DOHH2 (cell line): Measurements from ENCODE around the gene CBFA2T3.

Experiments
- H3F3A ChIP-seq: fragments of 200-600 bp; sonication (generic), shearing (Covaris generic); 2 replicates; pipeline ENCODE4 v1.6.0; 2016; ENCODE audit warnings: antibody characterized with exemption, mild to moderate bottlenecking; ENCODE audit not compliant: control insufficient read depth, insufficient read depth
- H3K27ac ChIP-seq: fragments of 200-600 bp; sonication (generic); 2 replicates; pipeline ENCODE4 v1.5.1; 2014; ENCODE audit warnings: low read depth, mild to moderate bottlenecking, low read length, moderate library complexity
- H3K27me3 ChIP-seq: fragments of 200-600 bp; sonication (generic); 2 replicates; pipeline ENCODE4 v1.6.1; 2014; ENCODE audit warnings: mild to moderate bottlenecking, low read length, mixed read lengths; ENCODE audit not compliant: control insufficient read depth
- H3K36me3 ChIP-seq: fragments of 200-600 bp; sonication (generic); 2 replicates; pipeline ENCODE4 v1.6.1; 2014; ENCODE audit warnings: mild to moderate bottlenecking, low read length, moderate library complexity, mixed read lengths; ENCODE audit not compliant: control insufficient read depth
- H3K4me1 ChIP-seq: fragments of 200-600 bp; sonication (generic); 2 replicates; pipeline ENCODE4 v1.6.1; 2014; ENCODE audit warnings: mild to moderate bottlenecking, low read length, mixed read lengths; ENCODE audit not compliant: control insufficient read depth
- H3K4me2 ChIP-seq: fragments of 200-600 bp; sonication (generic); 2 replicates; pipeline ENCODE4 v1.6.0; 2014; ENCODE audit warnings: mild to moderate bottlenecking, low read length, moderate library complexity
- H3K4me3 ChIP-seq: fragments of 200-600 bp; sonication (generic); 2 replicates; pipeline ENCODE4 v1.5.1; 2014; ENCODE audit warnings: mild to moderate bottlenecking, low read length, mixed read lengths
- H3K79me2 ChIP-seq: fragments of 200-600 bp; sonication (generic); 2 replicates; pipeline ENCODE4 v1.6.1; 2014; ENCODE audit warnings: mild to moderate bottlenecking, low read length, mixed read lengths; ENCODE audit not compliant: control insufficient read depth
- H3K9me2 ChIP-seq: fragments of 200-600 bp; sonication (generic); replicated peaks from 2 replicates; pipeline ENCODE4 v1.6.1; 2014; ENCODE audit warnings: mild to moderate bottlenecking, low read length, mixed read lengths; ENCODE audit not compliant: control insufficient read depth
- H3K9me3 ChIP-seq: fragments of 200-600 bp; sonication (generic); 2 replicates; pipeline ENCODE4 v1.6.1; 2014; ENCODE audit warnings: antibody characterized with exemption, low read length, mixed read lengths; ENCODE audit not compliant: control insufficient read depth, insufficient read depth
- H4K20me1 ChIP-seq: fragments of 200-600 bp; sonication (generic); 2 replicates; pipeline ENCODE4 v1.6.0; 2014; ENCODE audit warnings: low read depth, mild to moderate bottlenecking, antibody characterized with exemption, low read length, moderate library complexity; ENCODE audit not compliant: control insufficient read depth, insufficient read depth
- CTCF ChIP-seq: fragments of 200-600 bp; sonication (generic); IDR thresholded peaks from one replicate; pipeline ENCODE4 v1.5.1; 2014; ENCODE audit warnings: antibody characterized with exemption, mild to moderate bottlenecking, low read depth, low read length; ENCODE audit not compliant: poor library complexity, severe bottlenecking
- EZH2phosphoT487 ChIP-seq: fragments of 200-600 bp; sonication (generic); IDR thresholded peaks from 2 replicates; pipeline ENCODE4 v1.6.1; 2017; ENCODE audit warnings: borderline replicate concordance, mild to moderate bottlenecking, antibody characterized with exemption, low read length, moderate library complexity, mixed read lengths

CBFA2T3 gene

DNA sequence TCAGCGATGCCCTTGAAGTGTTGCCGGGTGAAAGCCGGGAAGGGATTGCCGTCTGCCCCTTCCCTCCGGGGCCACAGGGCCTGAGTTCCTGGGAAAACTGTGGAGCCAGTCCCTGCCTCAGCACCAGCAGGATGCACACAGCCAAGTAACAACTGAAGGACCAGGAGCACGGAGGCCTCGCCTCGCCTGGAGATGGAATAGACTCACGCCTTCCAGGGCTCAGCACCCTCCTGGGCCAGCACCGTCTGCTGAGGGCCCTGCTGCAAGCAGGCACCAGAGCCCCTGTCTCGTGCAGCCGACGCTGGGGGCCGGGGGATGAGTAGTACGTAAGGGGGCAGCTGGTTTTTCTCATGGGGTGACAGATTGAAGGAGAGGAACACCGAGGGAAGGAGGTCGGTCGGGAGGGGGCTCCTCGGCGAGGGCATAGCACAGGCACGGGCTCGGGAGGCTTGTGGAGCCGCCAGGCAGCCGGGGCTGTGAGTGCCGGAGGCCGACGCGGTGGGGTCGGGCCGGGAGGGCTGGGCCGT lies 6.4 kb downstream of the CBFA2T3 start:
- H3K4me3 ChIP-seq: peak overlapping the region; percentile 45
- H3K36me3 ChIP-seq: no peaks in the 10 kb centered on the region
- H3K4me1 ChIP-seq: peaks cover 100% of the 10 kb centered on the region
- H3F3A ChIP-seq: peaks cover 6% of the 10 kb centered on the region
- H3K27me3 ChIP-seq: 0 out of 2 replicates have a peak, but pooled peaks cover 2% of the 10 kb centered on the region
- peak overlapping the region; percentile 72 for H3K27ac ChIP-seq
- TF ChIP-seq EZH2phosphoT487: no peak
- TF ChIP-seq CTCF: no peak
- peak overlapping the region; percentile 88 for H3K4me2 ChIP-seq
- no peaks in the 10 kb centered on the region for H3K9me3 ChIP-seq
- H3K79me2 ChIP-seq: peaks cover 3% of the 10 kb centered on the region
- no peaks in the 10 kb centered on the region for H3K9me2 ChIP-seq
- no peaks in the 10 kb centered on the region for H4K20me1 ChIP-seq

DNA sequence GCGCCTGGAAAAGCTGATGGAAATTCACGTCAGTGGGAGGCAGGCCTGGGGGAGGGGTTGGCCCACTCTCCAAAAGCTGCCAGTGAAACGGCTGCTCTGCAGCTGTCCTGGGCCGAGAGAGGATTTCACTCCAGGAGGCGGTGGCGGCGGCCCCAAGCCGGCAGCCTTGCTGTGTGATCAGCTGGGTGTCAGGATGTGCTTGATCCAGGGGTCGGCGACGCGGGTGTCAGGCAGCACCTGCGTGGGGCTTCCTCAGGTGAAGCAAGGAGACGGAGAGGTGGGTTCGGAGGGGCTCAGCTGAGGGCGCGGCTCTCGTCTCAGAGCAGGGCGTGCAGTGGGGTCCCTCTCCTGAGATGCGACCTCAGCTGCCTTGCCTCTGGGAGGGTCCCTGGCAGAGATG lies 7.0 kb downstream of the CBFA2T3 start:
- H3K27me3 ChIP-seq: no peaks in the 10 kb centered on the region
- TF ChIP-seq EZH2phosphoT487 (no peak), CTCF (no peak)
- peaks cover 100% of the 10 kb centered on the region for H3K4me1 ChIP-seq
- H4K20me1 ChIP-seq: no peaks in the 10 kb centered on the region
- H3K4me3 ChIP-seq: peak overlapping the region; percentile 45
- H3K27ac ChIP-seq: peak overlapping the region; percentile 72
- H3K9me3 ChIP-seq: no peaks in the 10 kb centered on the region
- H3K79me2 ChIP-seq: peaks cover 2% of the 10 kb centered on the region
- H3F3A ChIP-seq: peaks cover 10% of the 10 kb centered on the region
- no peaks in the 10 kb centered on the region for H3K9me2 ChIP-seq
- no peaks in the 10 kb centered on the region for H3K36me3 ChIP-seq
- peak overlapping the region; percentile 88 for H3K4me2 ChIP-seq

DNA sequence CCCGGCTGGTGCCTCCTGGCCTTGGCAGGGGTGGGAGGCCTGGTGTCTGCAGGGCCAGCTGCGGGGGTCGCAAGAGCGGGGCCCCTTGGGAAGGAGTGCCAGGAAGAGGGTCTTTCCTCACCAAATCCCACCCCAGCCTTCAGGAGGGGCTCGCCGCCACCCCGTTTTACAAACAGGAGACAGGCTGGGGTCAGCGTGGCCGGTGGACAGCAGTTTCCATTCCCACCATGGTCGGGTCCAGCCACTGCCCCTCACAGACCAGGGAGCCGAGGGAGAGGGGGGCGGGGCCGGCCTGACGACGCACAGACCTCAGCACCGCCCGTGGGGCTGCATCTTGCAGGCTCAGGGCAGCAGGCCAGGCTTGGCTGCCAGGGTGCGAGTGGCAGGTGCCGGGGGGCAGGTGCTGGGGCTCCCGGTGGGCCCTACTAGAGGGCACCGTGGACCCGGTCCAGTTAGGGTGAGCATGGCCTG lies 7.6 kb downstream of the CBFA2T3 start:
- H3K9me2 ChIP-seq: no peaks in the 10 kb centered on the region
- H3K9me3 ChIP-seq: no peaks in the 10 kb centered on the region
- TF ChIP-seq EZH2phosphoT487 (no peak), CTCF (no peak)
- peak overlapping the region; percentile 88 for H3K4me2 ChIP-seq
- H3K27ac ChIP-seq: peak overlapping the region; percentile 72
- H3K4me1 ChIP-seq: peaks cover 93% of the 10 kb centered on the region
- H3K4me3 ChIP-seq: peak overlapping the region; percentile 45
- peaks cover 2% of the 10 kb centered on the region for H3K79me2 ChIP-seq
- H3K27me3 ChIP-seq: no peaks in the 10 kb centered on the region
- no peaks in the 10 kb centered on the region for H4K20me1 ChIP-seq
- no peaks in the 10 kb centered on the region for H3K36me3 ChIP-seq
- peaks cover 11% of the 10 kb centered on the region for H3F3A ChIP-seq
